ENCODE data around the gene ZNF668.
A peak's percentile ranks its signal among the peaks of the same experiment; 100 is the strongest.
"Not testable (repeated sequence)": the region's sequence is repeated elsewhere in the genome, so short reads cannot be mapped to it uniquely, and the experiment has no call there.

The ZNF668 gene

GRCh38 chr16:31100876-31101641, 27.0 kb upstream of the ZNF668 start:
- not testable (repeated sequence) for DNase-seq

GRCh38 chr16:31099860-31100638, 26.0 kb upstream of the ZNF668 start:
- DNase-seq: no peak

GRCh38 chr16:31094424-31095120, 20.5 kb upstream of the ZNF668 start, which contains the start of gene VKORC1:
TSS of gene VKORC1 (minus strand) at chr16:31094797. CDS start at chr16:31094729, 68 bp downstream.
- peak; percentile 95 for DNase-seq

- no peak for DNase-seq
Measured at GRCh38 chr16:31094088-31094423, 20.0 kb upstream of the ZNF668 start.

GRCh38 chr16:31093132-31093703, 19.2 kb upstream of the ZNF668 start:
- peak; percentile 11 for DNase-seq

- DNase-seq: no peak
Measured at GRCh38 chr16:31092330-31092729, 18.3 kb upstream of the ZNF668 start.

GRCh38 chr16:31090540-31090939, 16.5 kb upstream of the ZNF668 start:
- DNase-seq: no peak

GRCh38 chr16:31089199-31089598, 15.2 kb upstream of the ZNF668 start:
- no peak for DNase-seq

- no peak for DNase-seq
Measured at GRCh38 chr16:31088459-31089183, 14.6 kb upstream of the ZNF668 start, which contains the start of gene PRSS53. TSS of gene PRSS53 (minus strand) at chr16:31088943. CDS start at chr16:31088809, 134 bp downstream.

GRCh38 chr16:31087971-31088370, 13.9 kb upstream of the ZNF668 start:
- no peak for DNase-seq

GRCh38 chr16:31087481-31087880, 13.4 kb upstream of the ZNF668 start:
- no peak for DNase-seq

- DNase-seq: no peak
Measured at GRCh38 chr16:31086629-31086906, 12.5 kb upstream of the ZNF668 start.

- no peak for DNase-seq
Measured at GRCh38 chr16:31085873-31086628, 12.0 kb upstream of the ZNF668 start.

GRCh38 chr16:31085411-31085810, 11.4 kb upstream of the ZNF668 start:
- no peak for DNase-seq

GRCh38 chr16:31084584-31085302, 10.7 kb upstream of the ZNF668 start:
- no peak for DNase-seq

- no peak for DNase-seq
Measured at GRCh38 chr16:31083981-31084380, 9.9 kb upstream of the ZNF668 start.

- DNase-seq: no peak
Measured at GRCh38 chr16:31083556-31083955, 9.5 kb upstream of the ZNF668 start.

GRCh38 chr16:31083081-31083480, 9.0 kb upstream of the ZNF668 start:
- no peak for DNase-seq

- no peak for DNase-seq
Measured at GRCh38 chr16:31082368-31083045, 8.5 kb upstream of the ZNF668 start.

Data from NCI-H1105 (cell line).